Neural cell (in vitro differentiated cells): ENCODE measurements around the gene SERPINH1.

Source experiments
- EP300 ChIP-seq: fragments of 450-650 bp; conservative IDR thresholded peaks from 2 replicates; pipeline ENCODE4 v1.6.1; 2014; ENCODE audit warnings: antibody characterized with exemption, mild to moderate bottlenecking, moderate library complexity; ENCODE audit not compliant: poor library complexity, severe bottlenecking
- EZH2 ChIP-seq: fragments of 200-600, 300-800 bp; shearing (Covaris generic), sonication (generic); IDR thresholded peaks from 2 replicates; pipeline ENCODE4 v1.6.1; 2014; ENCODE audit warnings: antibody characterized with exemption, low read length, borderline replicate concordance, mild to moderate bottlenecking; ENCODE audit not compliant: insufficient read depth, poor library complexity, severe bottlenecking
- POLR2AphosphoS5 ChIP-seq: IDR thresholded peaks from 2 replicates; pipeline ENCODE4 v1.6.1; 2012
- RAD21 ChIP-seq: fragments of 450-650 bp; conservative IDR thresholded peaks from 2 replicates; pipeline ENCODE4 v1.6.1; 2014; ENCODE audit warnings: antibody characterized with exemption, mild to moderate bottlenecking, moderate library complexity
- TF ChIP-seq, protein P1 (sequence below): fragments of 450-650 bp; IDR thresholded peaks from 2 replicates; pipeline ENCODE4 v1.5.1; 2014; ENCODE audit warnings: antibody characterized with exemption, mild to moderate bottlenecking, moderate library complexity; ENCODE audit not compliant: poor library complexity, severe bottlenecking

DNA sequence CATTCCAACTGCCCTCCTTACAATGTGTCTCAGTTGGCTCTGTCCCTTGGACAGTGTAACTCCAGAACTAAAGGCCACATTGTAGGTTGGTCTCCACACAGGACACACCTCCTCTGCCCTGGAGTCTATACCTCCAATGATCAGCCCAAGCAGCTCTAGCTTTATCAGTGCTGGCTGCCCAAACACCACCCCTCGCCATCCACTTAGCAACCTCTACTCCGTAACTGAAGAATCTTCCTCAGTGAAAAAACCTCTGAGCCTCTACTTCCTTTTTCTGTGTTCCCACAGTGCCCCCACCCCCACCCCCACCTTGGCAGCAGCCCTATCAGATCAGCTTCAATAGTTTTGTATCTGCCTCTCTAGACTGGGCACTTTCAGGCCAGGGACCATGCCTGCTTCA is 33.4 kb downstream of the SERPINH1 start:
- TF ChIP-seq, protein P1, sequence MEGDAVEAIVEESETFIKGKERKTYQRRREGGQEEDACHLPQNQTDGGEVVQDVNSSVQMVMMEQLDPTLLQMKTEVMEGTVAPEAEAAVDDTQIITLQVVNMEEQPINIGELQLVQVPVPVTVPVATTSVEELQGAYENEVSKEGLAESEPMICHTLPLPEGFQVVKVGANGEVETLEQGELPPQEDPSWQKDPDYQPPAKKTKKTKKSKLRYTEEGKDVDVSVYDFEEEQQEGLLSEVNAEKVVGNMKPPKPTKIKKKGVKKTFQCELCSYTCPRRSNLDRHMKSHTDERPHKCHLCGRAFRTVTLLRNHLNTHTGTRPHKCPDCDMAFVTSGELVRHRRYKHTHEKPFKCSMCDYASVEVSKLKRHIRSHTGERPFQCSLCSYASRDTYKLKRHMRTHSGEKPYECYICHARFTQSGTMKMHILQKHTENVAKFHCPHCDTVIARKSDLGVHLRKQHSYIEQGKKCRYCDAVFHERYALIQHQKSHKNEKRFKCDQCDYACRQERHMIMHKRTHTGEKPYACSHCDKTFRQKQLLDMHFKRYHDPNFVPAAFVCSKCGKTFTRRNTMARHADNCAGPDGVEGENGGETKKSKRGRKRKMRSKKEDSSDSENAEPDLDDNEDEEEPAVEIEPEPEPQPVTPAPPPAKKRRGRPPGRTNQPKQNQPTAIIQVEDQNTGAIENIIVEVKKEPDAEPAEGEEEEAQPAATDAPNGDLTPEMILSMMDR: no peak
- TF ChIP-seq EZH2 (no peak), POLR2AphosphoS5 (no peak), RAD21 (no peak), EP300 (no peak)
